ENCODE measurements around the gene RAB31.

RAB31 gene

DNA sequence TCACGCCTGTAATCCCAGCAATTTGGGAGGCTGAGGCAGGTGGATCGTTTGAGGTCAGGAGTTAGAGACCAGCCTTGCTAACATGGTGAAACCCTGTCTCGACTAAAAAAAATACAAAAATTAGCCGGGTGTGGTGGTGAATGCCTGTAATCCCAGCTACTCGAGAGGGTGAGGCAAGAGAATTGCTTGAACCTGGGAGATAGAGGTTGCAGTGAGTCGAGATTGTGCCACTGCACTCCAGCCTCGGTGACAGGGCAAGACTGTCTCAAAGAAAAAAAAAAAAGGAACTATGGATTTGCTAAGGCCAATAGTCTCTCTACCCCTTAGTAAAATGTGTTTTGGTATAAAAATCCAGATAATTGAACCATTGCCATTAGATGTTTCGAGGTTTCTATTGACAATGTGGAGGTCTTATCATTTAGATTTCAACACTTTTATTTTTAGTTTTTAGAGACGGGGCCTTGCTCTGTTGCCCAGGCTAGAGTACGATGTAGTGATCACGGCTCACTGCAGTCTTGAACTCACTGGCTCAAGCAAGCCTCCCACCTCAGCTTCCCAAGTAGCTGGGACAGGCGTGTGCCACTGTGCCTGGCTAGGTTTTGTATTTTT is 176.5 kb downstream of the RAB31 start:
- Histone ChIP-seq H3K4me1 (ENCODE audit: insufficient read depth, poor library complexity, severe bottlenecking) (no peaks in the 10 kb centered on the region), H3K9me3 (ENCODE audit: severe bottlenecking) (no peaks in the 10 kb centered on the region), H3K36me3 (ENCODE audit: low read depth) (no peaks in the 10 kb centered on the region), H3K4me3 (ENCODE audit: severe bottlenecking) (no peak overlapping the region), H3K27me3 (ENCODE audit: insufficient read depth, poor library complexity, severe bottlenecking) (no peaks in the 10 kb centered on the region), H3K27ac (ENCODE audit: poor library complexity, severe bottlenecking) (no peak overlapping the region)
- TF ChIP-seq, protein P1, sequence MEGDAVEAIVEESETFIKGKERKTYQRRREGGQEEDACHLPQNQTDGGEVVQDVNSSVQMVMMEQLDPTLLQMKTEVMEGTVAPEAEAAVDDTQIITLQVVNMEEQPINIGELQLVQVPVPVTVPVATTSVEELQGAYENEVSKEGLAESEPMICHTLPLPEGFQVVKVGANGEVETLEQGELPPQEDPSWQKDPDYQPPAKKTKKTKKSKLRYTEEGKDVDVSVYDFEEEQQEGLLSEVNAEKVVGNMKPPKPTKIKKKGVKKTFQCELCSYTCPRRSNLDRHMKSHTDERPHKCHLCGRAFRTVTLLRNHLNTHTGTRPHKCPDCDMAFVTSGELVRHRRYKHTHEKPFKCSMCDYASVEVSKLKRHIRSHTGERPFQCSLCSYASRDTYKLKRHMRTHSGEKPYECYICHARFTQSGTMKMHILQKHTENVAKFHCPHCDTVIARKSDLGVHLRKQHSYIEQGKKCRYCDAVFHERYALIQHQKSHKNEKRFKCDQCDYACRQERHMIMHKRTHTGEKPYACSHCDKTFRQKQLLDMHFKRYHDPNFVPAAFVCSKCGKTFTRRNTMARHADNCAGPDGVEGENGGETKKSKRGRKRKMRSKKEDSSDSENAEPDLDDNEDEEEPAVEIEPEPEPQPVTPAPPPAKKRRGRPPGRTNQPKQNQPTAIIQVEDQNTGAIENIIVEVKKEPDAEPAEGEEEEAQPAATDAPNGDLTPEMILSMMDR (IDR thresholded peaks at IDR 0.05; ENCODE audit: poor library complexity, severe bottlenecking) = no peak
- no peak for DNase-seq (ENCODE audit: low spot score)
- no peak for ATAC-seq (ENCODE audit: low read depth)

DNA sequence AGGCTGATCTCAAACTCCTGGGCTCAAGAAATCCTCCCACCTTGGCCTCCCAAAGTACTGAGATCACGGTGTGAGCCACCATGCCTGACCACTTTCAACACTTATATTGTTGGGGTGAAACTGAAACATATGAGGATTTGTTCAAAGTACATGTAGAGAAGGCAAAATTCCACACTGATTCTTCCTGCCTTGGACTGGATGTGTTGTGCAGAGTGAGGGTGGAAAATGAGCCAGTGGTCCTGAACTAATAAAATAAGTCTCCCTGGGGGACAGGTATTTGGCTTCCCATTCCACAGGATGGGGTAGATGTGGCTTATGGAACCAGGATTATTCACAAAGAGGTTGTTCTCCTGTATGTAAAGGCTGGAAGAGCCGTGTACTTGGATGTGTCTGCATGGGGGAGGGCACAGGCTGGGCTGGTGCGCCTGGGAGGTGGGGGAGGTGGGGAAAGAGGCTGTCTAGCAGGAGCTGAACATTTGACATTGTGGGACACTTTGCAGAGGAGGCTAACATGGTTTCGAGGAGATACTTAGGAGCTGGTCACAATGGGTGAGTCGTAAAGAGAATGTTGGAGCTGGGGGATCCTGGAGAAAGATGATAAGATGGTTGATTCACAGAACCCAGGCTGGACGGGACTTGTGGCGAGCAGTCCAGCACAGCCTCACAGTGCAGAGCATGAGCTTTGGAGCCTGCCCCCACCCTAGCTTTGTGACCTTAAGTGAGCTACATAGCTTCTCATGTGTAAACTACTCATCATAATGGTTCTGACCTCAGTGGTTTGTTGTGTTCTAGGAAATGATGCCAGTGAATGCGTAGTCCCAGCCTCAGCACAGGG is 177.3 kb downstream of the RAB31 start, which contains the start of gene TXNDC2:
Gene TXNDC2 (plus strand): TSS at position 804 of the 835 bp plus-strand sequence. CDS start 708 bp downstream, outside the sequence.
- TF ChIP-seq, protein P1 (IDR thresholded peaks at IDR 0.05; ENCODE audit: poor library complexity, severe bottlenecking) = no peak
- H3K4me3 ChIP-seq (ENCODE audit: severe bottlenecking) = no peak within 1 kb of the TSS
- H3K27me3 ChIP-seq (ENCODE audit: insufficient read depth, poor library complexity, severe bottlenecking) = no peaks in the 10 kb centered on the region
- no peaks in the 10 kb centered on the region for H3K4me1 ChIP-seq (ENCODE audit: insufficient read depth, poor library complexity, severe bottlenecking)
- no peaks in the 10 kb centered on the region for H3K9me3 ChIP-seq (ENCODE audit: severe bottlenecking)
- H3K27ac ChIP-seq (ENCODE audit: poor library complexity, severe bottlenecking) = no peak within 1 kb of the TSS
- ATAC-seq (ENCODE audit: low read depth) = no peak
- no peaks in the 10 kb centered on the region for H3K36me3 ChIP-seq (ENCODE audit: low read depth)
- DNase-seq (ENCODE audit: low spot score) = no peak

DNA sequence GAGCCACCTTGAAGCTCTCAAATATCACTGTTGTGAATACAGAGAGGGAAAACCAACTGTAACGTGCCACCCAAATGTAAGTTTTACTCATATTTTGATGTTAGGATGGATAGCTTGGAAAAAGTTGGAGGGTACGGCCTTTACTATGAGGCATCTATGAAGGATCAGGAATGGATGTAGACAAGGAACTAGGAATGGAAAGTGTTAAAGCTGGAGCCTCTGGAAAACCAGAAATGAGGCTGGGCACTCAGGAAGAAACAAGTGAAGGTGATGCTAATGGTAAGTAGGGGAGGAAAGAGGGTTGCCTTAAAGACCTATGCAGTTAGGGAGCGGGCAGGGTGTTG is 177.9 kb downstream of the RAB31 start:
- H3K4me3 ChIP-seq (ENCODE audit: severe bottlenecking) = no peak overlapping the region
- ATAC-seq (ENCODE audit: low read depth) (no peak), DNase-seq (ENCODE audit: low spot score) (no peak)
- H3K9me3 ChIP-seq (ENCODE audit: severe bottlenecking) = no peaks in the 10 kb centered on the region
- no peaks in the 10 kb centered on the region for H3K4me1 ChIP-seq (ENCODE audit: insufficient read depth, poor library complexity, severe bottlenecking)
- H3K27ac ChIP-seq (ENCODE audit: poor library complexity, severe bottlenecking) = no peak overlapping the region
- H3K27me3 ChIP-seq (ENCODE audit: insufficient read depth, poor library complexity, severe bottlenecking) = no peaks in the 10 kb centered on the region
- no peaks in the 10 kb centered on the region for H3K36me3 ChIP-seq (ENCODE audit: low read depth)
- TF ChIP-seq, protein P1 (IDR thresholded peaks at IDR 0.05; ENCODE audit: poor library complexity, severe bottlenecking) = no peak

DNA sequence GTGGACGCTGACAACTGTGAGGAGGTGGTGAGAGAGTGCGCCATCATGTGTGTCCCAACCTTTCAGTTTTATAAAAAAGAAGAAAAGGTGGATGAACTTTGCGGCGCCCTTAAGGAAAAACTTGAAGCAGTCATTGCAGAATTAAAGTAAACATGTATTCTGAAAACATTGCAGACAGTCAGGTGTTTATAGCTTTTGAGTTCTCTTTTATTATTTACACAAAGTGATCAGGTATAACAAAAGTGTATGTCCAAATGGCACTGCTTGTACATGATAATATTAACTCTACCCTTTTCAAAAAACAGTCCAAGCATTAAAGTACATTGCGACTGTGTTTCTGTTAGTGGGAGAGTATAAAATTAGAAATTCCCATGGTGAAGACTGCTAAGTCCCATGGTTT is 179.9 kb downstream of the RAB31 start:
- Histone ChIP-seq H3K27ac (ENCODE audit: poor library complexity, severe bottlenecking) (no peak overlapping the region), H3K27me3 (ENCODE audit: insufficient read depth, poor library complexity, severe bottlenecking) (no peaks in the 10 kb centered on the region), H3K36me3 (ENCODE audit: low read depth) (no peaks in the 10 kb centered on the region), H3K9me3 (ENCODE audit: severe bottlenecking) (no peaks in the 10 kb centered on the region), H3K4me1 (ENCODE audit: insufficient read depth, poor library complexity, severe bottlenecking) (no peaks in the 10 kb centered on the region), H3K4me3 (ENCODE audit: severe bottlenecking) (no peak overlapping the region)
- ATAC-seq (ENCODE audit: low read depth) = no peak
- no peak for DNase-seq (ENCODE audit: low spot score)
- TF ChIP-seq, protein P1 (IDR thresholded peaks at IDR 0.05; ENCODE audit: poor library complexity, severe bottlenecking) = no peak

DNA sequence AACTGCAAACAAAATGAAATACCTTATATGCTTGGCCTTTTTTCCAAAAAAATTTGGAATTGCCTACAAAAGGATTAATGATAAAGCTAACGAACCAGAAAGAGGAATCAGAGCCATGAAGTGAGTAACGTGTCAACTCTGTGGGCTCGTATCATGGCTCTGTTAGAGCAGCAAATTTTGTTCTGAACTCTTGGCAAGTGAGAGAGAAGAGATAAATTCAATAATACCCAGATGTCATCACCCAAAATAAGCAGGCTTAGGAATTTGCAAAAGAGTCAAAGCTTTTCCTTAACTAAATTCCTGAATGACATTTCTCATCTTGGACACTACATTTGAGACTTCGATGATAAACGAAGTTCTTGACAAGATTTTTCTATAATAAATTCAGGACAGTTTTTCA is 182.1 kb downstream of the RAB31 start:
- H3K36me3 ChIP-seq (ENCODE audit: low read depth) = no peaks in the 10 kb centered on the region
- TF ChIP-seq, protein P1 (IDR thresholded peaks at IDR 0.05; ENCODE audit: poor library complexity, severe bottlenecking) = no peak
- H3K4me1 ChIP-seq (ENCODE audit: insufficient read depth, poor library complexity, severe bottlenecking) = peaks cover 7% of the 10 kb centered on the region
- DNase-seq (ENCODE audit: low spot score) (no peak), ATAC-seq (ENCODE audit: low read depth) (no peak)
- H3K9me3 ChIP-seq (ENCODE audit: severe bottlenecking) = no peaks in the 10 kb centered on the region
- no peak overlapping the region for H3K27ac ChIP-seq (ENCODE audit: poor library complexity, severe bottlenecking)
- no peaks in the 10 kb centered on the region for H3K27me3 ChIP-seq (ENCODE audit: insufficient read depth, poor library complexity, severe bottlenecking)
- no peak overlapping the region for H3K4me3 ChIP-seq (ENCODE audit: severe bottlenecking)

Data from RWPE2 (cell line).